GM12878 (cell line): ENCODE measurements around the gene PUDP. TPM values are rescaled to one million over a fixed set of nuclear protein-coding genes. Genes with fewer than 3 reads are reported as not detected.

Experiments
- BCLAF1 ChIP-seq: fragments of 450-650 bp; IDR thresholded peaks from 2 replicates; pipeline ENCODE4 v1.6.1; 2017; ENCODE audit warnings: antibody characterized with exemption, mild to moderate bottlenecking, moderate library complexity
- BHLHE40 ChIP-seq, 2 experiments: fragments of 450-650 bp in 1 of 2; IDR thresholded peaks; 2 replicates each; pipeline ENCODE4 v1.6.1; 2011 to 2017; ENCODE audit warnings: low read depth in 2 of 2, borderline replicate concordance in 1 of 2, improper control_type of control experiment in 1 of 2, low read length in 1 of 2, mild to moderate bottlenecking in 1 of 2
- CBX5 ChIP-seq: sonication (generic); IDR thresholded peaks from 2 replicates; pipeline ENCODE4 v1.6.1; 2016; ENCODE audit warnings: low read depth, moderate library complexity, mild to moderate bottlenecking, inconsistent platforms
- JUNB ChIP-seq: IDR thresholded peaks from 2 replicates; pipeline ENCODE4 v1.6.1; 2016; ENCODE audit warnings: antibody characterized with exemption, mild to moderate bottlenecking
- KLF5 ChIP-seq: fragments of 450-650 bp; IDR thresholded peaks from 2 replicates; pipeline ENCODE4 v1.6.1; 2014; ENCODE audit warnings: mild to moderate bottlenecking; ENCODE audit not compliant: partially characterized antibody
- MTA2 ChIP-seq: fragments of 450-650 bp; IDR thresholded peaks from 2 replicates; pipeline ENCODE4 v1.6.1; 2016; ENCODE audit warnings: low read depth, mild to moderate bottlenecking, moderate library complexity
- PAX8 ChIP-seq: fragments of 450-650 bp; IDR thresholded peaks from 2 replicates; pipeline ENCODE4 v1.6.1; 2017; ENCODE audit warnings: mild to moderate bottlenecking, moderate library complexity
- REST ChIP-seq: IDR thresholded peaks from 2 replicates; pipeline ENCODE4 v1.6.1; 2012; ENCODE audit warnings: mild to moderate bottlenecking, low read depth, low read length
- SIN3A ChIP-seq: IDR thresholded peaks from 2 replicates; pipeline ENCODE4 v1.6.1; 2012; ENCODE audit warnings: low read depth, low read length, improper control_type of control experiment
- SKIL ChIP-seq: fragments of 450-650 bp; IDR thresholded peaks from 2 replicates; pipeline ENCODE4 v1.6.1; 2017; ENCODE audit warnings: mild to moderate bottlenecking, low read depth, inconsistent platforms; ENCODE audit not compliant: poor library complexity, severe bottlenecking
- SMARCA5 ChIP-seq: fragments of 450-650 bp; IDR thresholded peaks from 2 replicates; pipeline ENCODE4 v1.6.1; 2017; ENCODE audit warnings: mild to moderate bottlenecking
- YY1 ChIP-seq: IDR thresholded peaks from 2 replicates; pipeline ENCODE4 v1.6.1; 2011; ENCODE audit warnings: low read depth, mild to moderate bottlenecking, low read length
- ZNF207 ChIP-seq: fragments of 450-650 bp; IDR thresholded peaks from 2 replicates; pipeline ENCODE4 v1.6.1; 2014; ENCODE audit warnings: antibody characterized with exemption, mild to moderate bottlenecking, borderline replicate concordance
- ZNF24 ChIP-seq: fragments of 450-650 bp; IDR thresholded peaks from 2 replicates; pipeline ENCODE4 v1.6.1; 2017; ENCODE audit warnings: antibody characterized with exemption, mild to moderate bottlenecking
- polyA plus RNA-seq, 11 experiments: library from polyadenylated mRNA; depleted of rRNA in 4 of 11; unstranded in 6 of 11; stranded (reverse) in 5 of 11; fragments of >200 nt; fragmentation: Nextera tagmentation in 4 of 11; fragmentation: Illumina TruSeq in 1 of 11; extraction: Ambion mirVana in 4 of 11; extraction: Trizol in 1 of 11; gene quantifications; 1 replicate in 1 of 11; 2 replicates in 10 of 11; pipeline versions ENCODE4 v1.2.1 to v1.2.3, GENCODE V29; 2011 to 2016; ENCODE audit warnings: inconsistent platforms in 2 of 11, missing spikeins in 2 of 11, low read depth in 1 of 11
- total RNA-seq, 4 experiments: library from RNA; depleted of rRNA in 3 of 4; stranded (reverse); fragments of >200 nt in 3 of 4; fragmentation: Illumina TruSeq in 1 of 4; extraction: Trizol in 1 of 4; gene quantifications; 2 replicates each; pipeline versions ENCODE4 v1.2.1 to v1.2.3, GENCODE V29; 2013 to 2021
- TF ChIP-seq, protein P1 (sequence below): IDR thresholded peaks from 2 replicates; pipeline ENCODE4 v1.6.1; 2012; ENCODE audit warnings: low read depth, low read length, improper control_type of control experiment
- TF ChIP-seq, protein P2 (sequence below): fragments of 150-350 bp; IDR thresholded peaks from 2 replicates; pipeline ENCODE4 v1.6.1; 2016; ENCODE audit warnings: low read depth, low read length
- TF ChIP-seq, protein P3 (sequence below): IDR thresholded peaks from 2 replicates; pipeline ENCODE4 v1.6.1; 2011; ENCODE audit warnings: borderline replicate concordance, low read depth, mild to moderate bottlenecking, moderate library complexity, low read length; ENCODE audit not compliant: insufficient read depth, poor library complexity, severe bottlenecking

Gene PUDP
- total and polyA plus RNA-seq, 10 of the 15 experiments (the other 5 are each of a cell fraction or from before 2014, with no cell fraction given), result 30.8 to 83.5 (median 61.7) TPM

GRCh38 chrX:7115557-7115956 is 32.4 kb downstream of the PUDP start (continued):
- peak; percentile 90 to 93 for TF ChIP-seq BHLHE40 (IDR thresholded peaks at IDR 0.05; ENCODE audit: borderline replicate concordance in 1 of 2, low read depth in 2 of 2, low read length in 1 of 2)
- peak; percentile 78 for TF ChIP-seq JUNB
- TF ChIP-seq ZNF24, result no peak
- no peak for TF ChIP-seq PAX8
- TF ChIP-seq MTA2, result peak; percentile 63
- peak; percentile 33; the same call in 1 of the 2 replicates for TF ChIP-seq YY1
- TF ChIP-seq, protein P1, sequence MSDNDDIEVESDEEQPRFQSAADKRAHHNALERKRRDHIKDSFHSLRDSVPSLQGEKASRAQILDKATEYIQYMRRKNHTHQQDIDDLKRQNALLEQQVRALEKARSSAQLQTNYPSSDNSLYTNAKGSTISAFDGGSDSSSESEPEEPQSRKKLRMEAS, result peak; percentile 82
- no peak for TF ChIP-seq CBX5
- TF ChIP-seq REST, result no peak
- TF ChIP-seq ZNF207, result no peak
- TF ChIP-seq, protein P2, sequence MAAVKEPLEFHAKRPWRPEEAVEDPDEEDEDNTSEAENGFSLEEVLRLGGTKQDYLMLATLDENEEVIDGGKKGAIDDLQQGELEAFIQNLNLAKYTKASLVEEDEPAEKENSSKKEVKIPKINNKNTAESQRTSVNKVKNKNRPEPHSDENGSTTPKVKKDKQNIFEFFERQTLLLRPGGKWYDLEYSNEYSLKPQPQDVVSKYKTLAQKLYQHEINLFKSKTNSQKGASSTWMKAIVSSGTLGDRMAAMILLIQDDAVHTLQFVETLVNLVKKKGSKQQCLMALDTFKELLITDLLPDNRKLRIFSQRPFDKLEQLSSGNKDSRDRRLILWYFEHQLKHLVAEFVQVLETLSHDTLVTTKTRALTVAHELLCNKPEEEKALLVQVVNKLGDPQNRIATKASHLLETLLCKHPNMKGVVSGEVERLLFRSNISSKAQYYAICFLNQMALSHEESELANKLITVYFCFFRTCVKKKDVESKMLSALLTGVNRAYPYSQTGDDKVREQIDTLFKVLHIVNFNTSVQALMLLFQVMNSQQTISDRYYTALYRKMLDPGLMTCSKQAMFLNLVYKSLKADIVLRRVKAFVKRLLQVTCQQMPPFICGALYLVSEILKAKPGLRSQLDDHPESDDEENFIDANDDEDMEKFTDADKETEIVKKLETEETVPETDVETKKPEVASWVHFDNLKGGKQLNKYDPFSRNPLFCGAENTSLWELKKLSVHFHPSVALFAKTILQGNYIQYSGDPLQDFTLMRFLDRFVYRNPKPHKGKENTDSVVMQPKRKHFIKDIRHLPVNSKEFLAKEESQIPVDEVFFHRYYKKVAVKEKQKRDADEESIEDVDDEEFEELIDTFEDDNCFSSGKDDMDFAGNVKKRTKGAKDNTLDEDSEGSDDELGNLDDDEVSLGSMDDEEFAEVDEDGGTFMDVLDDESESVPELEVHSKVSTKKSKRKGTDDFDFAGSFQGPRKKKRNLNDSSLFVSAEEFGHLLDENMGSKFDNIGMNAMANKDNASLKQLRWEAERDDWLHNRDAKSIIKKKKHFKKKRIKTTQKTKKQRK, result no peak
- no peak for TF ChIP-seq SIN3A
- TF ChIP-seq, protein P3, sequence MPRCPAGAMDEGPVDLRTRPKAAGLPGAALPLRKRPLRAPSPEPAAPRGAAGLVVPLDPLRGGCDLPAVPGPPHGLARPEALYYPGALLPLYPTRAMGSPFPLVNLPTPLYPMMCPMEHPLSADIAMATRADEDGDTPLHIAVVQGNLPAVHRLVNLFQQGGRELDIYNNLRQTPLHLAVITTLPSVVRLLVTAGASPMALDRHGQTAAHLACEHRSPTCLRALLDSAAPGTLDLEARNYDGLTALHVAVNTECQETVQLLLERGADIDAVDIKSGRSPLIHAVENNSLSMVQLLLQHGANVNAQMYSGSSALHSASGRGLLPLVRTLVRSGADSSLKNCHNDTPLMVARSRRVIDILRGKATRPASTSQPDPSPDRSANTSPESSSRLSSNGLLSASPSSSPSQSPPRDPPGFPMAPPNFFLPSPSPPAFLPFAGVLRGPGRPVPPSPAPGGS, result peak; percentile 72
- TF ChIP-seq SKIL, result peak; percentile 83
- TF ChIP-seq KLF5, result no peak
- no peak for TF ChIP-seq SMARCA5
- no peak for TF ChIP-seq BCLAF1
